Raji (cell line): ENCODE results near the gene TFEB.
A peak's percentile ranks its signal among the peaks of the same experiment; 100 is the strongest.

ENCODE experiments used
- POLR2A ChIP-seq: IDR thresholded peaks from 2 replicates; pipeline ENCODE4 v1.6.1; 2011; ENCODE audit warnings: low read depth, low read length, control low read depth; ENCODE audit not compliant: insufficient read depth

TFEB gene

DNA sequence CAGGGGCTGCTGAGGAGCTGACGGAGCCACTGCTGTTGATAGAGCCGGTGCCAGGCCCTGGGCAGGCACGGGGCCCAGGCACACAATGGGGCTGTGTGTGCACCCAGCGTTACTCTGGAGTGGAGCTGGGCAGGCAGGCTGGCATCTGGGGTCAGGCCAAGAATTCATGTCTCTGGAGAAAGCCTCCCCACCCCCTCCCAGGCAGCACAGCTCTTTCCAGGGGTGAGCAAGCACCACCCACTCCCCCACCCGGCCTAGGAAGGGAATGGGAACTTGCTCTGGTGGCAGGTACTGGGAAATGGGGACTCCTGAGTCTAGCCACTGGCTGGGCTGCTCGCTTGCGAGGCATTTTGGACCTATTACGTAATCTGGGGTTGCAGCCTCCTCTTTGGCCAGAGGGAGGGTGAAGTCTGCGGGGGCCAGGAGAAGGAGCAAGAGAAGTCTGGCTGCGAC is 22.7 kb downstream of the TFEB start:
- TF ChIP-seq POLR2A: no peak

DNA sequence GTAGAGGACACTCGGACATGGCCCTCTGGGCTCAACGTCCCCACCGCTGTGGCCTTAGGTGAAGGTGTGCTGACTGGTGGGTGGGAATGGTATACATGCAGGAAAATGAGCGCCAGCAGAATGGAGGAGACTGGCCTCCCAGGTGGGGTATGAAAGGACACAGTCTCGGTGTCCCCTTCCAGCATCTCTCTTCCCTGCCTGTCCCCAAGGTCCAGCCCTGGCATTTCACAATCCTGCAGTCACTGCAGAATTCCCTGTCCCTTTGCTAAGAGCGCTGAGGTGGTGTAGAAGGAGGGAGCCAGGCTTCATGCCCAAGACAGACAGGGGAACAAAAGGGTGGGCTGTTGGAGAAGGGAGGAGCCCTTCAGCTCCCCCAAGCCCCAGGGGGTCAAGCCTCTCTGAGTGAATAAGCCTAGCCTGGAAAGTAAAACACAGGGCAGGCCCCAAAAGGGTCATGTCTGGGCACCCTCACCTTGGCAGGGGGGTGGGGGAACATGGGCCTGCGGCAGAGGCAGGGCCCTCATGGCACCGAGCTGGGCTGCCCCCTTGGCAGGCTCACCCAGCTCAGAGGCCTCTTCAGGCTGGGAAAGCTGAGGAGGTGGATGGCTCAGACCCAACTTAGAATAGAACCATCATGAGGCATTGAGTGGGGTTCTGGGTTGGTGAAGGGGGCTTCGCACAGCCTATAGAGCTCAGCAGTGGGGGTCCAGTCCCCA is 23.9 kb downstream of the TFEB start:
- TF ChIP-seq POLR2A: no peak

GRCh38 chr6:41709375-41709774 is 26.0 kb downstream of the TFEB start:
- no peak for TF ChIP-seq POLR2A

DNA sequence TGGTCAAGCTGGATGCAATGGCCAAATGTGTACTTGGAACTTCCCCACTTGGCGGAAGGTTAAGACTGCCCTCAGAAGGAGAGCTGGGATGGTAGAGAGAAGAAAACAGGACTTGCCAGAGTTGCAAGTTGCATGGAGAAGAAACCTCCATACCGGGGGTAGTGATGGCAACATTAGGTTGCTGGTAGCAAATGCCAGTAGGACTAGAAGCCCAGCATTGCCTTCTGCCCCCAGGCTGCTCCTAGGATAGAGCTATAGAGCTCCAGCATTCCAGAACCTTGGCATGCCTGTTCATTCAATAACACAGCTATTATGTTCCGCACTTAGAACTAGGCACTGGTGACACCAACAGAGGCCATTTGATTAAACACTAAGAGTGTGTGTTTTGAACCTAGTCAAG is 26.6 kb downstream of the TFEB start:
- no peak for TF ChIP-seq POLR2A

- TF ChIP-seq POLR2A: 0 out of 2 replicates have a peak, but pooled peaks have one; percentile 32
Measured at GRCh38 chr6:41707565-41708200, 27.7 kb downstream of the TFEB start.

GRCh38 chr6:41706876-41707564 is 28.4 kb downstream of the TFEB start:
- peak; percentile 46; the same call in 1 of the 2 replicates for TF ChIP-seq POLR2A

- peak; percentile 54; the same call in 1 of the 2 replicates for TF ChIP-seq POLR2A
Measured at GRCh38 chr6:41705996-41706835, 29.2 kb downstream of the TFEB start.

DNA sequence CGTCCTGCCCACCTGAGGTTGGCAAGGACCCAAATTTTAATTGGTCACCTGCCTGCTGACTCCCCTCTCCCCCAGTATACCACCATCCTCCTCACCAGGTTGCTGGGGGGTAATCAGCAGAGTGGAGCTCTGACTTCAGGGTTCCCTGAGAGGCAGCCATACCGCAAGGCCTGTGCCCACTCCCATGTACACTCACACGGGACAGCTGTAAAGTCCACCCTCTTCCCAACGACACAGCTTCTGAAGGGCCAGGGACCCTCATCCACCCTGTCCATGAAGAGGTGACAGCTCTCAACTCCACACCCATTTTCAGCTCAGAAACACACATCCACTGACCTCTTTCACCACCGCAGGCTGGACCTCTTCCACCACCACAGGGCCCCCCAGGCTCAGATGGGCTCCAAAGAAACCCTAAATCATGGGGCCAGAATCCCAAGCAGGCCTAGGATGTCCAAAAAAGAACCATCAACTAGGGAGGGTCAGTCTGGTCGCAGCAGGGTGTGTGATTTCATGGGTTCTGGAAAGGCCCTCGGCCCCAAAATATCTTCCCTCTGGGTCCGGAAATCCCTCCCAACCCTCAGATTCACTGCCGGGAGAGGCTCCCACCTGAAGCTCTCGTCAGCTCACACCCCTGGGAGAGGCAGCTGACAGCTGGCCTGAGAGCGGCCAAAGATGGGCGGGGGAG is 30.0 kb downstream of the TFEB start:
- no peak; the same call in 1 of the 2 replicates for TF ChIP-seq POLR2A

DNA sequence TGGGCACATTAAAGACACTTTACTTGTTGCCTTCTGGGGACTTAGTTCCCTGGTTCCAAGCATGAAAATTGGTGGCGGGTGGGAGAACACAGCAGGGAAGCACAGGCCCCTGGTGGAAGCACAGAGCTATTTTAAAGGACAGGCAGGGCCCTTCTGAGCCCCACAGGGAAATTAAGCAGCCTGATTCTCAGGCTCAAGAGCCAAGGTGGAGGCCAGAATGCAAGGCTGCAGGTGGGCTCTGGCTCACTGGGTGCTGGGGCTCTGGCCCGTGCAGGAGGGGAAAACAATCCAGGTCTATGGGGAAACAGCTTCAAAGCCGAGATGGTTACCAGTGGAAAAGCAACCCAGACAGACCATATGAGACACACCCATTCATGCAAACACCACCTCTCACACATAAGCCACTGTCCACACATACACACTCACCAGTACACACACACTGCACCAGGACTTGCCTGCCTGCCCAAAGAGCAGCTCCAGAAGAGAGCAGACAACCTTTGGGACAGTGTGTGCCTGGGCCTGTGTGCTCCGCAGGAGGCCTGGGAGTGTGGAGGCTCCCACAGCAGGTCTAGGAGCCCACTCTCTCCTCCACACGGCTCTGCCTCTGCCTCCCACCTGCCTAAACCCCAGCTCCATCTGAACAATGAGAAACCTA is 30.6 kb downstream of the TFEB start:
- TF ChIP-seq POLR2A: peak; percentile 85

GRCh38 chr6:41704028-41704427 is 31.4 kb downstream of the TFEB start:
- no peak for TF ChIP-seq POLR2A

- TF ChIP-seq POLR2A: no peak
Measured at GRCh38 chr6:41702771-41703494, 32.5 kb downstream of the TFEB start.

DNA sequence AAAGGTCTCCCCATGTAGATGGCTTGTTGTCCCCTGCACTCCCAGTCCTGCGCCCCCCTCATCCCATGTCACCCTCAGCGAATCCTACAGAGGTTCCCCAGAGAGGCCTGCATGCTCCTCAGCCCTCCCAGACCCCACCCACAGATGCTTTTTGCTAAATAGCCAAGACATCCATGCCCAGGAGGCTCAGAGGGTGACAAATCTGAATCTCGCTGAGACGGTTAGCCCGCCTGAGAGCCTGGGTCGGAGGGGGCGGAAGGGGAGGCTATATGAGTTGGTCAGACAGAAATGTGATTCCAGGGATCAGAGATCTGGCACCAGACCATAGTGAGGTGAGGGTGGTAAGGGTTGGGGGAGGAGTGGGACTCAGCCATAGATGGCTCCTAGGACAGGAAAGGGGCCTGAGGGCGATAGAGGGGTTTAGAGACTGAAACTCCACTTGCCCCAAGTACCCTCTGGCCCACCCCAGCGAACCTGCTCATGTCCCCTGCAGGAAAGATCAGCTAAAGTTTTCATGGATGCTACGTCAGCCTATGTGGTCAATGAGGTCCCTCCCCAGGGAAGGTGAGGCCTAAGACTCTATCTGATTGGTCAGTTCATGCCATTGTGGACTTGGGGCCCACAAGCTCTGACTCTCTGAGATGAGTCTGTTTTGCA is 33.2 kb downstream of the TFEB start:
- no peak for TF ChIP-seq POLR2A

DNA sequence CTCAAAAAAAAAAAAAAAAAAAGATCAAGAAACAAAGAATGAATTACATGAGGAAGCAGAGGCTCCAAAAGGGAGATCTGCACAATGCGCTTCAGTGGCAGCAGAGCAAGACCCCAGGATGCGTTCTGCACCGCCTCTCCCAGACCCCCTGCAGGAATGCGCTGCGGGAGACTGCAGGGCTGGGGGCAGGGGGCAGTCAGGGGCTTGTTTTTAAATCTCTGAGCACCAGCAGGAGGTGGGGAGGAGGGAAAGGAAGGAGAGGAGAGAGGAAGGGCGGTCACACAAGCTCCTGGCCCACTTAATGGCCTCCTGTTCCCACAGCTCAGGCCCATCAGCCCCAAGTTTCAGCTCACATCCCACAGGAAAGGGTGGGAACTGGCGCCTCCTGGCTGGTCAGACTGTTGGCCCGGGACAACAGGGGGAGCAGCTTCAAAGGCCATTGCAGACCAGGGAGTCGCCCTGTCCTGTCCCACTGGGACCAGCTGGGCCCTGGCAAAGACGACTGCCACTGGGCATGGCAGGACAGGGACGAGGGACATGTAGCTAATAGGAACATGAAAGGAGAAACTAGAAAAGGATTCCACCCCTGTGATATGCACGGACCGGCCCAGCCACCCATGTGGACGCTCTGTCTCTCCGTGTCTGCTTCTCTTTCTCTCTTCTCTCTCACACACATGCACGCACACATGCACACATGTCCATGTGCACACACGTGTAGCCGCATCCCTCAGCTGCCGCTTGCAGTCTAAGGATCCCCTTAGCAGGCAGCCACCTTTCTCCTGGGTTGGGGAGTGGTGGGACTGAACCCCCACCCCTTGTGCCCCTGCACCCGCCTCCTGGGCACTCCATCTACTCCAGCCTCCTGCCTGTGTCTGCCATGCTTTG is 34.7 kb downstream of the TFEB start:
- no peak for TF ChIP-seq POLR2A
